Activated naive CD8-positive, alpha-beta T cell treated with anti-CD3 and anti-CD28 coated beads, Interleukin-2, amount 50 U/mL, for 24 hours (primary cell): ENCODE data around the gene GDPD1.
"Not testable (repeated sequence)": the region's sequence is repeated elsewhere in the genome, so short reads cannot be mapped to it uniquely, and the experiment has no call there.

Experiments
- ATAC-seq: fragments of 150-1000 bp; cut with Tn5 transposase; one replicate; pipeline ENCODE4 v1.10.0; 2021
- DNase-seq: peaks from one replicate; pipeline ENCODE4 v3.0.0; 2021
- H3K27ac Mint-ChIP-seq: one replicate; pipeline ENCODE4 v1.8.0; 2021; ENCODE audit warnings: mild to moderate bottlenecking, mixed read lengths
- H3K27me3 Mint-ChIP-seq: one replicate; pipeline ENCODE4 v1.8.0; 2021; ENCODE audit warnings: mixed read lengths
- H3K36me3 Mint-ChIP-seq: one replicate; pipeline ENCODE4 v1.8.0; 2021; ENCODE audit warnings: low read depth, mixed read lengths
- H3K4me1 Mint-ChIP-seq: one replicate; pipeline ENCODE4 v1.8.0; 2021; ENCODE audit warnings: mixed read lengths
- H3K4me3 Mint-ChIP-seq: one replicate; pipeline ENCODE4 v1.8.0; 2021; ENCODE audit warnings: mild to moderate bottlenecking, moderate library complexity, mixed read lengths
- H3K9me3 Mint-ChIP-seq: one replicate; pipeline ENCODE4 v1.8.0; 2021; ENCODE audit warnings: mixed read lengths

Gene GDPD1

DNA sequence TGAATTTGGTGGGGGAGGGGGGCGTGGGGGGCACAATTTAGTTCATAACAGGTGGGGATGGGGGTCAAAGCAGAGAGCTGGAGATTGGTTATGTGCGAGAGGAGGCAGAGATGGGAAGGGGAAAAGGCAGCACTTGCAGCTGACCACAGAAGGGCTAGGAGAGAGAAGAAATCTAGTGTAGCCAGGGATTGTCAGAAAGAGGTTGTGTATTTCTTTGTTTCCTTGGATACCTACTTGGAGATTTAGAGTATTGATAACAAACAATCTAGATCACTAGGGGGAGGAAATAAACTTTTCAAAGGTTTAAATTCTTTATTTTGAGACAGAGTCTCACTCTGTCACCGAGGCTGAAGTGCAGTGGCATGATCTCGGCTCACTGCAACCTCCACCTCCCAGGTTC, 64.0 kb downstream of the GDPD1 start:
- no peak overlapping the region for H3K4me3 Mint-ChIP-seq
- no peaks in the 10 kb centered on the region for H3K27me3 Mint-ChIP-seq
- ATAC-seq, result no peak

DNA sequence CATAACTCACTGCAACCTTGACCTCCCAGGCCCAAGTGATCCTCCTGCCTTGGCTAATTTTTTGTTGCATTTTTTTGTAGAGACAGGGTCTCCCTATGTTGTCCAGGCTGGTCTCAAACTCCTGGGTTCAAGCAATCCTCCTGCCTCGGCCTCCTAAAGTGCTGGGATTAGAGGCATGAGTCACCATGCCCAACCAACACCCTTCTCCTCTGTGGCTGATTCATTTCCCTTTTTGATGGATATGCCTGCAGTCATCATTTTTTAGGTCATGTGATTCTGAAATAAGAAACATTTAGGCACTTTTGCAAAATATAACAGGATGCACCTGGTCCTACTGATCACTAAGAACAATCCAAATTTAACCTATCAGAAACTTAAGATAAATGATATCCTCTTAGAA, 67.1 kb downstream of the GDPD1 start:
- no peak for ATAC-seq
- DNase-seq, result no peak
- Mint-ChIP-seq H3K4me3 (no peak overlapping the region), H3K27me3 (no peaks in the 10 kb centered on the region), H3K27ac (no peak overlapping the region), H3K36me3 (no peaks in the 10 kb centered on the region), H3K9me3 (no peaks in the 10 kb centered on the region), H3K4me1 (no peaks in the 10 kb centered on the region)

More for the DNA sequence above, 64.0 kb downstream of the GDPD1 start:
- Mint-ChIP-seq H3K36me3 (no peaks in the 10 kb centered on the region), H3K27ac (no peak overlapping the region), H3K4me1 (no peaks in the 10 kb centered on the region), H3K9me3 (no peaks in the 10 kb centered on the region)
- DNase-seq, result no peak

DNA sequence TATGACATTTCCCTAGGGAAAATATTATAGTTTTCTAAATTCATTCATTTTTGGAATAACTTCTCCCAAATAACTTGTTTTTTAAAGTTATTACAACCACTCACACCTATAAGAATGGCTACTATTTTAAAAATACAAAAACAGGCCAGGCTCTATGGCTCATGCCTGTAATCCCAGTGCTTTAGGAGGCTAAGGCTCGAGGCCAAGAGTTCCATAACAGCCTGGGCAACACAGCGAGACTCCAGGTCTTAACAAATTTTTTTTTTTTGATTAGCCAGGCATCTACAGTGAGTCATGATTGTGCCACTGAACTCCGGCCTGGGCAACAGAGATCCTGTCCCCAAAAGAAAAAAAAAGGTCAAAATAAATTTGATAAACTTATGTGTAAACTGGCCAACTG, 67.6 kb downstream of the GDPD1 start:
- DNase-seq (no peak), ATAC-seq (no peak)
- no peaks in the 10 kb centered on the region for H3K36me3 Mint-ChIP-seq
- no peaks in the 10 kb centered on the region for H3K4me1 Mint-ChIP-seq
- H3K4me3 Mint-ChIP-seq, result no peak overlapping the region
- no peaks in the 10 kb centered on the region for H3K9me3 Mint-ChIP-seq
- H3K27ac Mint-ChIP-seq, result no peak overlapping the region
- no peaks in the 10 kb centered on the region for H3K27me3 Mint-ChIP-seq

DNA sequence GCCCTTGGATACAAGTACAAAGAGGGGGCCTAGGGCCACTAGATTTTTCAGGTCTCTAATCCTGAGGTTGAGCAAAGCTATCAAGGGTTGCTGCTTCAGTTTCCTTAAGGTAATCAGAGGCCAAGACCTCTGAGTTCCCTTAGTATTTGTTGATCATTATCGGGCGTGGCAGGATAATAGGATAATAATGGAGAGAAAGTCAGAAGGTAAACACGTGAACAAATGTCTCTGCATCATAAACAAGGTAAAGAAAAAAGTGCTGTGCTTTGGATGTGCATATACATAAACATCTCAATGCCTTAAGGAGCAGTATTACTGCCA, 69.6 kb downstream of the GDPD1 start:
- H3K4me1 Mint-ChIP-seq, result no peaks in the 10 kb centered on the region
- no peaks in the 10 kb centered on the region for H3K27me3 Mint-ChIP-seq
- no peak overlapping the region for H3K4me3 Mint-ChIP-seq
- H3K27ac Mint-ChIP-seq, result no peak overlapping the region
- H3K36me3 Mint-ChIP-seq, result no peaks in the 10 kb centered on the region
- no peak for ATAC-seq
- DNase-seq, result no peak
- no peaks in the 10 kb centered on the region for H3K9me3 Mint-ChIP-seq

DNA sequence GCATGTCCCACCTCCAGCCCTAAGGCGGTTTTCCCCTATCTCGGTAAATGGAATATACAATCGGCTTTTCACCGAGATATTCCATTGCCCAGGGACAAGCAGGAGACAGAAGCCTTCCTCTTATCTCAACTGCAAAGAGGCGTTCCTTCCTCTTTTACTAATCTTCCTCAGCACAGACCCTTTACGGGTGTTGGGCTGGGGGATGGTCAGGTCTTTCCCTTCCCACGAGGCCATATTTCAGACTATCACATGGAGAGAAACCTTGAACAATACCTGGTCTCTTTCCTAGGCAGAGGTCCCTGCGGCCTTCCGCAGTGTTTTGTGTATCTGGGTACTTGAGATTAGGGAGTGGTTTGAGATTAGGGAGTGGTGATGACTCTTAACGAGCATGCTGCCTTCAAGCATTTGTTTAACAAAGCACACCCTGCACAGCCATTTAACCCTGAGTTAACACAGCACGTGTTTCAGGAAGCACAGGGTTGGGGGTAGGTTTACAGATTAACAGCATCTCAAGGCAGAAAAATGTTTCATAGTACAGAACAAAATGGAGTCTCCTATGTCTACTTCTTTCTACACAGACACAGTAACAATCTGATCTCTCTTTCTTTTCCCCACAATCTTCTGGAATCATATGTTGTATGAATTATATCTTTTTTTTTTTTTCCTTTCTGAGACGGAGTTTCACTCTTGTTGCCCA, 70.1 kb downstream of the GDPD1 start:
- H3K4me3 Mint-ChIP-seq, H3K36me3 Mint-ChIP-seq, H3K9me3 Mint-ChIP-seq, H3K27ac Mint-ChIP-seq, DNase-seq, H3K4me1 Mint-ChIP-seq, ATAC-seq, H3K27me3 Mint-ChIP-seq: not testable (repeated sequence)

DNA sequence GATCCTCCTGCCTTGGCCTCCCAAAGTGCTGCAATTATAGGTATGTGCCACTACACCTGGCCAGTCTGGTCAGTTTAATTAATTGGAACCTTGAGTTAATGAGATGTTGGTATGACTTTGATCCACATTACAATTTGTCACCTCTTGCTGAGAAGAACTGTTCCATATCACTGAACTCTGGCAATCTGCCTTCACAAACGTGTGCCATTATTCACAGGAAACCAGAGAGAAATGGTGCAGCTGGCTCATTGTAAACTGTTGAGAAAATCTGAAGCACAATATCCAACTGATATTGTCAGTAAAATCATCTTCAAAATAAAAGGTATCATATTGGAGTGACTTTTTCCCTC, 71.8 kb downstream of the GDPD1 start:
- Mint-ChIP-seq H3K4me3 (no peak overlapping the region), H3K27me3 (no peaks in the 10 kb centered on the region), H3K27ac (no peak overlapping the region), H3K9me3 (no peaks in the 10 kb centered on the region), H3K36me3 (no peaks in the 10 kb centered on the region), H3K4me1 (no peaks in the 10 kb centered on the region)
- ATAC-seq, result no peak
- DNase-seq, result no peak

DNA sequence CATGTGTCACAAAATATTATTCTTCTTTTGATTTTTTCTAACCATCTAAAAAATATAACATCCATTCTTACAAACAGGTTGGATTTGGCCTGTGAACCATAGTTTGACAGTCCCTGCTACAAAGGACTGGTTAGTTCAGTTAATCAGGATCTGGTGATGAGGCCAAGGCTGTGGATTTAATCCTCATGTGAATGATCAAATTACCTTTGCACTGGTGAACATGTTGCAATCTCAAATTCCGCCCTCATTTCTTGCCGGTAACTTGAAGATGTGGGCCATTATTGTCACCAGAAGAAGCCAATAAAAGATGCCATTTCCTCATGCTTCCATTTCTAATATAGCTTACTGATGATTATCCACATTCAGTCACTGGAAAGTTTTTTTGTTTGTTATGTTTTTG, 75.9 kb downstream of the GDPD1 start:
- ATAC-seq (no peak), DNase-seq (no peak)
- no peaks in the 10 kb centered on the region for H3K9me3 Mint-ChIP-seq
- H3K4me3 Mint-ChIP-seq, result no peak overlapping the region
- no peaks in the 10 kb centered on the region for H3K27me3 Mint-ChIP-seq
- H3K36me3 Mint-ChIP-seq, result no peaks in the 10 kb centered on the region
- H3K4me1 Mint-ChIP-seq, result peaks cover 2% of the 10 kb centered on the region
- H3K27ac Mint-ChIP-seq, result no peak overlapping the region

DNA sequence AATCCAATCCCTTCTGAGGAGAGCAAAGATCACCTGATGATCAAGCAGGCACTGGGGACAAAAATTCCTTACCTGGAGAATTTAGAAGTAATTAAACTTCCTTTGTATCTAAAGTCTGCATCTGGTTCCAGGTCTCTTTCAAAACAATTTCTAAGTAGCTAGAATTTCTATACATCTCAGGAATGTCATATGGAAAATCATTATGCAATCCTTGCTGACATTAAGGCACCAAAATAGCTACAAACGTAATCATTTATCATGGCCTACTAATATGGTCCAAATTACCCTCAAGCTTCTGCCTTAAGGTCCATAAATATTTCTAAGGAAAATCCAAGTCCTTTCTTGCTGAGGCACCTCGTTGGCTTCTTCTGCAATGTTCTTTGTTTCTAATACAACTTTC, 78.2 kb downstream of the GDPD1 start:
- ATAC-seq, result no peak
- Mint-ChIP-seq H3K27me3 (no peaks in the 10 kb centered on the region), H3K4me3 (no peak overlapping the region), H3K9me3 (no peaks in the 10 kb centered on the region), H3K4me1 (peaks cover 2% of the 10 kb centered on the region), H3K36me3 (no peaks in the 10 kb centered on the region), H3K27ac (no peak overlapping the region)
- DNase-seq, result no peak

DNA sequence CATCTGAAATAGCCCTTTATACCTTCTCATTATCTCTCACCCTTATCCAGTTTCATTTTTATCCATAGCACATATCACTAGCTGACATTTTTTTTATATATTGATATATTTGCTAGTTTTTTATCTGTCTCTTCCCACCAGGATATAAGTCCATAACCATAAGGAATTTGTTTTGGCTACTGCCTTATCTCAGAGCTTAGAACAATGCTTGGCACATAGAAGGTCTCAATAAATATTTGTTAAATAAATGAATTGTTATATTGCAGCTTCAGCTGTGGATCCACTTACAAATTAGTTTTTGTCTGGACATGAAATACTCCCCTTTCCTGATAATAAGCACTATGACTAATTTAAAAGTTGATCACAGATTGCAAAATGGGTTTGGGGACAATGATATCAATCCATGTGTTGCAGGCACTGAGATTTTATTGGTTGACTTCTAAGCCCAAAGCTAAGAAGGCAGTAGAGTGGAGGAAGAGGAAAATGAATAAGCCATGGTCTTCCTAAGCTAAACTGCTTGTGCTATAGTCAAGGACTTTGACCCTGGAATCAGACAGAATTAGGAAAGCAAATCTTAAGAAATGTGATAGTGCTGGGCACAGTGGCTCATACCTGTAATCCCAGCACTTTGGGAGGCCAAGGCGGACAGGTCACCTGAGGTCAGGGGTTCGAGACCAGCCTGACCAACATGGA, 79.2 kb downstream of the GDPD1 start:
- H3K27me3 Mint-ChIP-seq, result no peaks in the 10 kb centered on the region
- no peak overlapping the region for H3K27ac Mint-ChIP-seq
- H3K4me3 Mint-ChIP-seq, result no peak overlapping the region
- H3K36me3 Mint-ChIP-seq, result no peaks in the 10 kb centered on the region
- no peaks in the 10 kb centered on the region for H3K9me3 Mint-ChIP-seq
- H3K4me1 Mint-ChIP-seq, result peaks cover 2% of the 10 kb centered on the region
- ATAC-seq, result no peak
- DNase-seq, result no peak

DNA sequence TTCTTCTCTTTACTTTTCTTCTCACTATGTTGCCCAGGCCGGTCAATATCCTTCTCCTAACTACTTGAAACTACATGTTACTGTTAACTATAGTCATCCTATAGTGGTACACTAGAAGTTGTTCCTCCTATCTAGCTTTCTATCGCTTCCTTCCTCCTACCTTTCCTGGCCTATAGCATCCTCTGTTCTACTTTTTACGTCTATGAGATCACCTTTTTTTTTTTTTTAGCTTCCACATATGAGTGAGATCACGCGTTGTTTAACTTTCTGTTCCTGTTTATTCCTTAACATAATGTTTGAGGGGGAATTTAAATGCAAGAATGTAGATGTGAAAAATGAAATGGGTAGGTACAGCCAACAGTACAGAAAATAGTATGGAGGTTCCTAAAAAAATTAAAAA, 80.6 kb downstream of the GDPD1 start:
- Mint-ChIP-seq H3K27me3 (no peaks in the 10 kb centered on the region), H3K4me3 (no peak overlapping the region), H3K27ac (no peak overlapping the region), H3K4me1 (peaks cover 2% of the 10 kb centered on the region), H3K9me3 (no peaks in the 10 kb centered on the region), H3K36me3 (no peaks in the 10 kb centered on the region)
- ATAC-seq (no peak), DNase-seq (no peak)

DNA sequence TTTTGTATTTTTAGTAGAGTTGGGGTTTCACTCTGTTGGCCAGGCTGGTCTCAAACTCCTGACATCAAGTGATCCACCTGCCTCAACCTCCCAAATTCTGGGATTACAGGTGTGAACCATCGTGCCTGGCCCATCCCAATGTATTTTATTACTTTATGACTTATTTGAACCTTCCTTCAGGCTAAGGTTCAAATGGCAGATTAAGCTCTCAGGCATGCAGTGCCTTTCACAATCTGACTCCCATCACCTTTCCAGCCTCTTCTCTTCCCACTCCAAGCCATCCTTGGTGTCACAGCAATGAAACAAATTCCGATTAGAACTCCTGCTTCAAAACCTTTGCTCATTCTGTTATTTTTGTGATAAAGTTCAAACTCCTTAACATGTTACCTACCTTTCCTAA, 84.5 kb downstream of the GDPD1 start:
- ATAC-seq (no peak), DNase-seq (no peak)
- Mint-ChIP-seq H3K27ac (no peak overlapping the region), H3K27me3 (no peaks in the 10 kb centered on the region), H3K9me3 (no peaks in the 10 kb centered on the region), H3K36me3 (no peaks in the 10 kb centered on the region), H3K4me3 (no peak overlapping the region), H3K4me1 (peaks cover 2% of the 10 kb centered on the region)

DNA sequence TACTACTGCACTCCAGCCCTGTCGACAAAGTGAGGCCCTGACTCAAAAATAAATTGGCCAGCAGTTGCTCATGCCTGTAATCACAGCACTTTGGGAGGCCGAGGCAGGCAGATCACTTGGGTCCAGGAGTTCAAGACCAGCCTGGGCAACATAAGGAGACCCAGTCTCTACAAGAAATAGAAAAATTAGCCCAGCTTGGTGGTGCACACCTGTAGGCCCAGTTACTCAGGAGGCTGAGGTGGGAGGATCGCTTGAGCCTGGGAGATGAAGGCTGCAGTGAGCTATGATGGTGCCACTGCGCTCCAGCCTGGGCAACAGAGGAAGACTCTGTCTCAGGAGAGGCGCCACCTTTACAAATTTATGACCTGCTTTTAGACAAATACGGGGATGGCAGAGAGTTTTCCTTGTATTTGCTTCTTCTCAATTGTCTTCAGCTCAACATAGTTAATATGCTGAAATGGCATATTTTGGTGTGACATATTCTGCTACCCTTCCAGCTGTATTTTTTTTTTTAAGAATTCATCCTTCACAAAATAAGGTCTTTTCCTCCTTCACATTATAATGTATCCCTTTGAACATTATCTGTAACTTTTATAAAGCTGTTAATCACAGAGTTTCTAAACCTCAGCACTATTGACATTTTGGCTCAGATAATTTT, 90.1 kb downstream of the GDPD1 start:
- ATAC-seq (no peak), DNase-seq (no peak)
- H3K9me3 Mint-ChIP-seq, result no peaks in the 10 kb centered on the region
- no peaks in the 10 kb centered on the region for H3K27me3 Mint-ChIP-seq
- no peak overlapping the region for H3K4me3 Mint-ChIP-seq
- H3K36me3 Mint-ChIP-seq, result no peaks in the 10 kb centered on the region
- H3K4me1 Mint-ChIP-seq, result peaks cover 3% of the 10 kb centered on the region
- H3K27ac Mint-ChIP-seq, result no peak overlapping the region

DNA sequence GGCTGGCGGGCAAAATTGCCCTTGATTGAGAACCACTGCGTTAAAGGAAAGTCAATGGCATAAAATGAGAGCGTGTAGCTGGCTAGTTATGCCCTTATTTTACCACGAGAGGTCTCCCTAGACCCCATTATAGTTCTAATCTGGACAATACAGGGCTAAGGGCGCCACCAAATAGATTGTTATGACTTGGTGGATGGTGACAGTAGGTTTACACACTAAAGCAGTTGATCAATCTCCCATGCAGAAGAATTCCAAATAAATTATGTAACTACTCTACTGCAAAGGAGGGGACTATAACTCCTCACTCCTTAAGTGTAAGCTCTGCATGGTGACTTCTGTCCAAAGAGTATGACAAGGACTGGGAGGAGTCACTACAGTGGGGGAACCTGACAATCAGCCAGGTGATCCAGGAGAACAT, 90.7 kb downstream of the GDPD1 start:
- H3K27me3 Mint-ChIP-seq, result no peaks in the 10 kb centered on the region

DNA sequence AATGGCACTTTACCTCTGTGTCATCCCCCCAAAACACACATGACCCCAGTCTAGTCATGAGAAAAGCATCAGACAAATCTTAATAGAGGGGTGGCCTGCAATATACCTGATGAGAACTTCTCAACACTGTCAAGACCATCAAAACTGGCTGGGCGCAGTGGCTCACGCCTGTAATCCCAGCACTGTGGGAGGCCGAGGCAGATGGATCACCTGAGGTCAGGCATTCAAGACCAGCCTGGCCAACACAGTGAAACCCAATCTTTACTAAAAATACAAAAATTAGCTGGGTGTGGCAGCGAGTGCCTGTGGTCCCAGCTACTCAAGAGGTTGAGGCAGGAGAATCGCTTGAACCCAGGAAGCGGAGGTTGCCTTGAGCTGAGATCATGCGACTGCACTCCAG, 91.2 kb downstream of the GDPD1 start:
- DNase-seq, H3K4me1 Mint-ChIP-seq, H3K36me3 Mint-ChIP-seq, H3K9me3 Mint-ChIP-seq, H3K4me3 Mint-ChIP-seq, H3K27ac Mint-ChIP-seq, ATAC-seq, H3K27me3 Mint-ChIP-seq: not testable (repeated sequence)

More for the DNA sequence above, 90.7 kb downstream of the GDPD1 start:
- H3K4me1 Mint-ChIP-seq, result peaks cover 3% of the 10 kb centered on the region
- no peak overlapping the region for H3K4me3 Mint-ChIP-seq
- no peaks in the 10 kb centered on the region for H3K9me3 Mint-ChIP-seq
- H3K36me3 Mint-ChIP-seq, result no peaks in the 10 kb centered on the region
- H3K27ac Mint-ChIP-seq, result no peak overlapping the region
- ATAC-seq (peak; percentile 90), DNase-seq (peak; percentile 20)

DNA sequence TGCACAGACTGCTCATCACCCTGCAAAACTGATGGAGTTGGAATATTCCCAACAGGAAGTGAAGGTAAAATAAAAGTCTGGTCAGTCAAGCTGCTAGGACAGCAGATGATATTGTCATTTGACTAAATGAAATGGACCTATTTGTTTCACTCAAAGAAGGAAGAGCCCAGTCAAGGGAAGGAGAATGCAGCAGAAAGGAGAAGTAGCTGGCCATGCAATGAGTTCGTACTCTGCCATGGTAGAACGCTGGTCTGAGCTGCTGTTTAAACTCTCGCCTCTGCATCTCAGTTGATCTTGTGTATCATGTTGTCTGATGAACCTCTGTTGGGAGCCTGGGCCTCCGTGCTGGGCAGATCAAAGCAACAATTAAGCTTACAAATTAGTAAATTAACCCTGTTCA, 95.6 kb downstream of the GDPD1 start:
- Mint-ChIP-seq H3K27ac (no peak overlapping the region), H3K9me3 (no peaks in the 10 kb centered on the region), H3K27me3 (no peaks in the 10 kb centered on the region), H3K36me3 (no peaks in the 10 kb centered on the region), H3K4me3 (no peak overlapping the region), H3K4me1 (peaks cover under 1% of the 10 kb centered on the region)
- no peak for DNase-seq
- no peak for ATAC-seq
